OCI-LY1 (cell line): ENCODE measurements around the gene SCN2B.

ENCODE experiments used
- H2AFZ ChIP-seq: fragments of 200-600 bp; sonication (generic), shearing (Covaris generic); 2 replicates; pipeline ENCODE4 v1.6.0; 2014; ENCODE audit warnings: antibody characterized with exemption, mild to moderate bottlenecking, low read length
- H3F3A ChIP-seq: fragments of 200-600 bp; sonication (generic), shearing (Covaris generic); 2 replicates; pipeline ENCODE4 v1.6.0; 2014; ENCODE audit warnings: mild to moderate bottlenecking, antibody characterized with exemption, low read length, moderate library complexity; ENCODE audit not compliant: insufficient read depth
- H3K27ac ChIP-seq: fragments of 200-600 bp; sonication (generic); 2 replicates; pipeline ENCODE4 v1.5.1; 2014; ENCODE audit warnings: low read length, mixed run types, mild to moderate bottlenecking, low read depth; ENCODE audit not compliant: poor library complexity, severe bottlenecking
- H3K27me3 ChIP-seq: fragments of 200-600 bp; sonication (generic); 2 replicates; pipeline ENCODE4 v1.6.0; 2014; ENCODE audit warnings: antibody characterized with exemption, mild to moderate bottlenecking, low read length, moderate library complexity; ENCODE audit not compliant: insufficient read depth
- H3K36me3 ChIP-seq: fragments of 200-600 bp; sonication (generic); 2 replicates; pipeline ENCODE4 v1.6.1; 2014; ENCODE audit warnings: mild to moderate bottlenecking, antibody characterized with exemption, low read length, moderate library complexity, mixed read lengths; ENCODE audit not compliant: insufficient read depth
- H3K4me1 ChIP-seq: fragments of 200-600 bp; sonication (generic); 2 replicates; pipeline ENCODE4 v1.5.1; 2014; ENCODE audit warnings: mild to moderate bottlenecking, low read length, moderate library complexity; ENCODE audit not compliant: insufficient read depth, severe bottlenecking
- H3K4me2 ChIP-seq: fragments of 200-600 bp; sonication (generic), shearing (Covaris generic); 2 replicates; pipeline ENCODE4 v1.6.1; 2014; ENCODE audit warnings: low read length
- H3K4me3 ChIP-seq: fragments of 200-600 bp; sonication (generic); 2 replicates; pipeline ENCODE4 v1.5.1; 2014; ENCODE audit warnings: low read length, low read depth, mild to moderate bottlenecking, mixed read lengths; ENCODE audit not compliant: poor library complexity, severe bottlenecking
- H3K79me2 ChIP-seq: fragments of 200-600 bp; shearing (Covaris generic); 2 replicates; pipeline ENCODE4 v1.6.1; 2016; ENCODE audit warnings: mixed run types, low read length, mixed read lengths; ENCODE audit not compliant: insufficient read depth
- H3K9ac ChIP-seq: fragments of 200-600 bp; sonication (generic), shearing (Covaris generic); 2 replicates; pipeline ENCODE4 v1.6.1; 2014; ENCODE audit warnings: mild to moderate bottlenecking, low read length, mixed read lengths
- H3K9me2 ChIP-seq: fragments of 200-600 bp; sonication (generic), shearing (Covaris generic); 2 replicates; pipeline ENCODE4 v1.6.1; 2014; ENCODE audit warnings: low read depth, mild to moderate bottlenecking, low read length, mixed read lengths
- H3K9me3 ChIP-seq: fragments of 200-600 bp; shearing (Covaris generic); 2 replicates; pipeline ENCODE4 v1.6.1; 2014; ENCODE audit warnings: low read length, mixed read lengths
- H4K20me1 ChIP-seq: fragments of 200-600 bp; sonication (generic), shearing (Covaris generic); 2 replicates; pipeline ENCODE4 v1.6.0; 2016; ENCODE audit warnings: mild to moderate bottlenecking, low read length; ENCODE audit not compliant: insufficient read depth
- EZH2 ChIP-seq: fragments of 200-600 bp; sonication (generic), shearing (Covaris generic); IDR thresholded peaks from 2 replicates; pipeline ENCODE4 v1.8.0; 2017; ENCODE audit warnings: borderline replicate concordance, mixed run types, mild to moderate bottlenecking, antibody characterized with exemption, low read length, moderate library complexity, mixed read lengths
- TF ChIP-seq, protein P1 (sequence below): fragments of 200-600 bp; sonication (generic), shearing (Covaris generic); IDR thresholded peaks from 2 replicates; pipeline ENCODE4 v1.5.1; 2017; ENCODE audit warnings: mild to moderate bottlenecking, antibody characterized with exemption, low read length, moderate library complexity, mixed read lengths

The SCN2B gene

GRCh38 chr11:118164885-118165284, 11.6 kb downstream of the SCN2B start:
- no peaks in the 10 kb centered on the region for H4K20me1 ChIP-seq
- H3K9ac ChIP-seq = no peak overlapping the region
- no peaks in the 10 kb centered on the region for H3K4me1 ChIP-seq
- no peaks in the 10 kb centered on the region for H3F3A ChIP-seq
- no peak for TF ChIP-seq EZH2
- TF ChIP-seq, protein P1, sequence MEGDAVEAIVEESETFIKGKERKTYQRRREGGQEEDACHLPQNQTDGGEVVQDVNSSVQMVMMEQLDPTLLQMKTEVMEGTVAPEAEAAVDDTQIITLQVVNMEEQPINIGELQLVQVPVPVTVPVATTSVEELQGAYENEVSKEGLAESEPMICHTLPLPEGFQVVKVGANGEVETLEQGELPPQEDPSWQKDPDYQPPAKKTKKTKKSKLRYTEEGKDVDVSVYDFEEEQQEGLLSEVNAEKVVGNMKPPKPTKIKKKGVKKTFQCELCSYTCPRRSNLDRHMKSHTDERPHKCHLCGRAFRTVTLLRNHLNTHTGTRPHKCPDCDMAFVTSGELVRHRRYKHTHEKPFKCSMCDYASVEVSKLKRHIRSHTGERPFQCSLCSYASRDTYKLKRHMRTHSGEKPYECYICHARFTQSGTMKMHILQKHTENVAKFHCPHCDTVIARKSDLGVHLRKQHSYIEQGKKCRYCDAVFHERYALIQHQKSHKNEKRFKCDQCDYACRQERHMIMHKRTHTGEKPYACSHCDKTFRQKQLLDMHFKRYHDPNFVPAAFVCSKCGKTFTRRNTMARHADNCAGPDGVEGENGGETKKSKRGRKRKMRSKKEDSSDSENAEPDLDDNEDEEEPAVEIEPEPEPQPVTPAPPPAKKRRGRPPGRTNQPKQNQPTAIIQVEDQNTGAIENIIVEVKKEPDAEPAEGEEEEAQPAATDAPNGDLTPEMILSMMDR = no peak
- H3K4me3 ChIP-seq = no peak overlapping the region
- H3K9me2 ChIP-seq = no peaks in the 10 kb centered on the region
- no peaks in the 10 kb centered on the region for H3K27me3 ChIP-seq
- H3K4me2 ChIP-seq = no peak overlapping the region
- H3K27ac ChIP-seq = no peak overlapping the region
- H2AFZ ChIP-seq = no peak overlapping the region
- no peaks in the 10 kb centered on the region for H3K9me3 ChIP-seq
- H3K79me2 ChIP-seq = no peaks in the 10 kb centered on the region
- H3K36me3 ChIP-seq = no peaks in the 10 kb centered on the region

GRCh38 chr11:118163494-118163893, 12.9 kb downstream of the SCN2B start:
- H3K9me3 ChIP-seq = no peaks in the 10 kb centered on the region
- H3K27me3 ChIP-seq = no peaks in the 10 kb centered on the region
- no peak overlapping the region for H3K9ac ChIP-seq
- no peak overlapping the region for H3K4me2 ChIP-seq
- H4K20me1 ChIP-seq = no peaks in the 10 kb centered on the region
- H3K4me3 ChIP-seq = no peak overlapping the region
- H3K27ac ChIP-seq = no peak overlapping the region
- H2AFZ ChIP-seq = no peak overlapping the region
- H3K4me1 ChIP-seq = no peaks in the 10 kb centered on the region
- TF ChIP-seq, protein P1 = no peak
- TF ChIP-seq EZH2 = no peak
- H3K79me2 ChIP-seq = no peaks in the 10 kb centered on the region
- no peaks in the 10 kb centered on the region for H3K9me2 ChIP-seq
- H3F3A ChIP-seq = no peaks in the 10 kb centered on the region
- no peaks in the 10 kb centered on the region for H3K36me3 ChIP-seq

- Histone ChIP-seq H3K27me3 (no peaks in the 10 kb centered on the region), H3K79me2 (no peaks in the 10 kb centered on the region), H3K9me3 (no peaks in the 10 kb centered on the region), H3K4me2 (no peak overlapping the region), H3K9me2 (no peaks in the 10 kb centered on the region), H3K4me1 (no peaks in the 10 kb centered on the region), H3K36me3 (no peaks in the 10 kb centered on the region), H4K20me1 (no peaks in the 10 kb centered on the region), H3K4me3 (no peak overlapping the region), H3K27ac (no peak overlapping the region), H2AFZ (no peak overlapping the region), H3K9ac (no peak overlapping the region), H3F3A (no peaks in the 10 kb centered on the region)
- TF ChIP-seq EZH2 = no peak
Observed at GRCh38 chr11:118162846-118163245, 13.6 kb downstream of the SCN2B start.

GRCh38 chr11:118161786-118162185, 14.7 kb downstream of the SCN2B start:
- no peaks in the 10 kb centered on the region for H3F3A ChIP-seq
- no peak overlapping the region for H3K4me3 ChIP-seq
- H3K4me2 ChIP-seq = no peak overlapping the region
- H3K9ac ChIP-seq = no peak overlapping the region
- no peaks in the 10 kb centered on the region for H3K27me3 ChIP-seq
- no peak for TF ChIP-seq EZH2
- TF ChIP-seq, protein P1 = no peak
- H3K79me2 ChIP-seq = no peaks in the 10 kb centered on the region
- no peak overlapping the region for H2AFZ ChIP-seq
- H3K4me1 ChIP-seq = no peaks in the 10 kb centered on the region
- no peaks in the 10 kb centered on the region for H3K9me2 ChIP-seq
- no peaks in the 10 kb centered on the region for H3K36me3 ChIP-seq
- H3K27ac ChIP-seq = no peak overlapping the region
- no peaks in the 10 kb centered on the region for H3K9me3 ChIP-seq
- H4K20me1 ChIP-seq = no peaks in the 10 kb centered on the region
